GM19397 (cell line): ENCODE data around the gene ULK2.
"Not testable (repeated sequence)": the region's sequence is repeated elsewhere in the genome, so short reads cannot be mapped to it uniquely, and the experiment has no call there.

Source experiments
- ATAC-seq: cut with Tn5 transposase; IDR thresholded peaks from one replicate; pipeline ENCODE4 v1.9.1; 2021; ENCODE audit warnings: mild to moderate bottlenecking, moderate library complexity; ENCODE audit not compliant: unreplicated experiment

ULK2 gene

DNA sequence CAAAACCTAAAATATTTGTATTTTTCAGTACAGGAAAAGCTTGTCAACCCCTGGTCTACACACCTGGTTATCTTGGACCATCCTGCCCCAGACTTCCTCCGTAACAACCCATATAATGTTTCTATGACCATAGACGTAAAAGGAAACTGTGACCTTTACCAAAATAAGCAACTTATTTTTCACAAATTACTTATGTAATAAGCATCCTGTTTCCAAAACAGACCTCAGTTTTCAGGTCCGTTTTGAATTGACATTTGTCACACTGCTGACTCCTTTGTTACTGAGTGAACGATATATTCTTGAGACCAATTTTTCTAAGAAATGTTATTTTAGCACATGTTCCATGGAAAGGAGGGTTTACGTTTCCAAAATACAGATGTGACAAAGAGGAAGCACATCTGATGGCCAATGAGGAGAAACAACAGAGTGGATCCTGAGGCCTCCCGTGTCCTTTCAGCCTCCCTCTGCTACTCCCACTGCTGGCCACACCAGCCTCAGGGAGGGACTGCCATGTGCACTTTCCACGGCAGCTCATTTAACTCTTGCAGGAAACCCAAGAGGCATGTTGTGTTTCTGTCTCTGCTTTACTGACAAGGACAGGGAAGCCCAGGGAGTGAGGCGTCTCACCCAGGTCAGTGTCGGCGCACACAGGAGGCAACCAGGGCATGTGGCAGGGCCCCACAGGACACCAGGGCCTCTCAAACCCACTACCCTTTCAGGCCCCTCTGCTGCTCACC lies 99.5 kb downstream of the ULK2 start:
- no peak for ATAC-seq

DNA sequence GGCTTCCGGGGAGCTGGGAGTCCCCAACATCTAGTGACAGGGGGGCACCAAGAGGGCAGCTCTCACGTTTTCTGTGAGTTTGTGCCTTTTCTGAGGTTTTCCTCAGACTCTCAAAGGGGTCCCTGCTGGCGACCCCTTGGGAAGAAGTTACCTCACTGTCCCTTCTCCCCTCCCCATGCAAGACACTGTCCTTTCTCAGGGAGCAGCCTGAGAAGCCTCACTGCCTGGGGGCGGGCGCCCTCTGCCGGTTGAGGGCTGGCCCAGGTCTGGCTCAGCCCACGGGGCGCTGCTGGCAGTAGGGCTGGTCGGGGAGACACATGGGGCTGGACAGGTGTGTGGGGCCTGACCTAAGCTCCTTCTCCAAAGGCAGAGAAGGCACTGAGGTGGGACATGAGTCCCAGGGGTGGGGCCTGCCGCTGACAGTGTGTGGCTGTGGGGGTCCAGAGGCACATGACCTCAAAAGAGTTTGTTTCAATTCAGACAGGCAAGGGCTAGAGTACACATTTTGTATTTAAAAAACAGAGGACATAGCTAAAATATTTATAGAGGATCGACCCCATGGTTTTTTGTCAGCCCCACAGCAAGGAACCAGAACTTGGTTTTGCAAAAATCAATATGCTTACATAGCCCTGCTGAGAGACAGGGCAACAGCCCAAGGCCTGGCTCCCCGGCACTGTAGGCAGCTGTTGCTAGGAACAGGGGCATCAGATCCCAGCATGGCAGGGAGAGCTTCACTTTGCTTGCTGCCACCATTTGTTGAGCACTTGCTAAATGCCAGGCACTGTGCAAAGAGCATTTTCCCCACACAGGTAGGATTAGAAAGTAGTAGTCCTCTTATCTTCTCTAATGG lies 101.1 kb downstream of the ULK2 start:
- ATAC-seq = no peak

DNA sequence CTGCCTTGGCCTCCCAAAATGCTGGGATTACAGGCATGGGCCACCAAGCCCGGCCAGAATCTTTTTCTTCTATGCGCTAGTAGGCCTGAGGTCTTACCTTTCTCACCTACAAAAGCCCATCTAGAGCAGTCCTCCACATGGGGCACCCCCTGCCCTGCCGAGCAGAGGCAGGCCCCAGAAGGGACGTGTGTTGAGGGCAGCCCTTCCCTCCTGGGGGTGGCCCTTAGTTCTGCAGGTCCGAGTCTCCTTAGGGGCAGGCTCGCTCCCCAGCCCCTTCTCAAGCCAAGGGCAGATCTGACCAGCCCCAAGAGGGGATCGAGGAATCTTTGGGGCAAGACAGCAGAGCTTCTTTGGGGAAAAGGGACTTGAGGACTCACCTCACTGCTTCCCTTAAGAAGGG lies 101.7 kb downstream of the ULK2 start:
- ATAC-seq = no peak

DNA sequence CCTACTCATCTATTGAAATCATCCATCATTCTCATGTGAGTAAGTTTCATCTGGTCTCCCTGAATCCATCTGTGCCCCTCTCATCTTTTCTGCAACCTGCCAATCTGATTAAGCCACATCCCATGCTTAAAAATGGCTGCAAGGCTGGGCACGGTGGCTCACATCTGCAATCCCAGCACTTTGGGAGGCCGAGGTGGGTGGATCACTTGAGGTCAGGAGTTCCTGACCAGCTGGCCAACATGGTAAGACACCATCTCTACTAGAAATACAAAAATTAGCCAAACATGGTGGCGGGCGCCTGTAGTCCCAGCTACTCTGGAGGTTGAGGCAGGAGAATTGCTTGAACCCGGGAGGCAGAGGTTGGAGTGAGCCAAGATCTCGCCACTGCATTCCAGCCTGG lies 103.7 kb downstream of the ULK2 start:
- ATAC-seq = not testable (repeated sequence)

DNA sequence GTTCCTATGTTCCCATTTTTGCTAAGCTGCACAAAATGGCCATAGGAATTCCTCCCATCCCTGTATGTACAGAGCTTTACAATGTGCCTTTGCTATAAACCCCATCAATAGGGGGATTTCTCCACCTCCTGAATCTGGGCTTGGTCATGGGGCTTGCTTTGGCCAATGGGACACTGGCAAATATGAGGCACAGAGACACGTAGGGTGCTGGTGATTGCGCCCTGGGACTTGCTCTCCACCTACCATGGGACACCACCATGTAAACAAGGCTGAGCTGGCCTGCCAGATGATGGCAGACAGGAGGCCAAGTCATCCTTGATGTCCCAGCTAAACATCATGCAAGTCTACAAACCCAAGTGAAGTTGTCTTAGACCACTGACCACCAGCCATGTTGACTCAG lies 104.3 kb downstream of the ULK2 start:
- ATAC-seq = no peak

DNA sequence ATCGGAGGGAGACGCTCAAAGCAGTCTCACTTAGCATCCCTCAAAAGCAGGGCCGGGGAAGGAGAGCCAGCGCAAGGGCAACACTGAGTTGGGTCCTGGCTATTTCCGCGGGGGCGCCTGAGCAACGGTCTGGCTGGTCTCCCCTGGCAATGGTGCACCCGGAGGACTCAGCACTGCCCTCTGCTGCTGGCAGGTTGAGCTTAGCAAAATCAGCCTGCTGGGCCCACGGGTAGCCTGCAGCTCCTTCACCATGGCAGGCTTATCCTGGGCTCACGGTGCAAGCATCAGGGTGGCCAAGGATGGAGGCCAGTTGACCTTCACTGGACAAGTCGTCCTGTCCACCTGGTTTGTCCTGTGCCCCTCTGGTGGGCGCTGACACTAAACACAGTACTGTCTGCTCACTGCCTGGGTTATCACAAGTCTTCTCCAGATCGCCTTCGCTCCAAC lies 105.2 kb downstream of the ULK2 start:
- ATAC-seq = no peak

DNA sequence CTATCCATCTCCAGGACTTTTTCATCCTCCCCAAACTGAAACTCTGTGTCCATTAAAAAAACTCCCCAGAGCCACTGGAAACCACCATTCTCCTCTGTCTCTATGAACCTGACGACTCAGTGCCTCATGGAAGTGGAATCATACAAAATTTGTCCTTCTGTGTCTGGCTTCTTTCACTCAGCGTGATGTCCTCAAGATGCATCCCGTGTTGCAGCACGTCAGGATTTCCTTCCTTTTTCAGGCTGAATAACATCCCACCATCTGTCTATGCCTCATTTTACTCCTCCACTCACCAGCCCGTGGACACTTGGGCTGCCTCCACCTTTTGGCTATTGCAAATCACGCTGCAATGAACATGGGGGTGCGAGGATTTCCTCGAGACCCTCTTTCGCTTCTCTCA lies 107.0 kb downstream of the ULK2 start:
- ATAC-seq = no peak

DNA sequence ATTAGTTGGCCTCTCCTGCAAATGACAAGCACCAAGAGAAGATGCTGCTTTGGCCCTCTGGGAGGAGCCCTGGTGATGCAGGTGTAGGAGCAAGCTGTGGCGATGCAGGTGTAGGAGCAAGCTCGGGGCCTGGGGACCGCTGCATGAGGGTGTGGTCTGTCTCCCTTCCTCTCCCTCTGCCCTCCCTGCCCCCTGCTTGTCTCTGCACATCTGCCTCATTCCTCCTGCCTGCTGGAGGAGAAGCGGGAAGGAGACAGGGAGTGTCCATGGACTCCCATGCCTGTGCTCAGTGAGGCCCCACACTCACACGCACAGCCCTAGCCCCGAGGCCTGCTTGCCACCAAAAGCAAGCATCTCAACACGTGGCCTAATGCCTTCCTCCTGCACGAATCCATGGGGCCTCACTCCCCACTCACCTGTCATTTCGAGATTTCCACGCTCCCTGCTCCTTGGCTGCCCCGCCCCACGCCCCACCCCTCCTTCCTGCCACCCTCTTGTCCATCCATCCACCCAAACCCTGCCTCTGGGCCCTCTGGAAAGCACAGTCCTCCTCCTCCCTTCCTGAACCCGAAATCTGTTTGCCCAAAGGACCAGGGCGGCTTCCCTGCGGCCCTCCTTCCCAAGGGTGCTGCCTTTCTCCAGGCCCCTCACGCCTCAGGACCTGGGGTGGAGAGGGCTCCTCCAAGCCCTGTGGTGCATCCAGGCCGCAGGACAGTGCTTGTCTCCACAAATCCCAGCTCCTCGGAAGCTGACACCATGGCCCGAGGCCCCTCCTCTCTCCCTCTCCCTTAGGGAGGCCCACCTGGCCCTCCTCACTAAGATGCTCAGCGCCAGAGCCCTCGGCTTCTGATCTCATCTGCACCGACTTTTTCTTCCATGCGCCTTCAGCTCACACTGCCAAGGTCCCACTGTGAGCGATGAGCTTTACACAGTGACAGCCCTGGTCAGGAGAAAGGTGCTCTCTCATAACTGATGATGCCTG lies 107.9 kb downstream of the ULK2 start:
- ATAC-seq = no peak

DNA sequence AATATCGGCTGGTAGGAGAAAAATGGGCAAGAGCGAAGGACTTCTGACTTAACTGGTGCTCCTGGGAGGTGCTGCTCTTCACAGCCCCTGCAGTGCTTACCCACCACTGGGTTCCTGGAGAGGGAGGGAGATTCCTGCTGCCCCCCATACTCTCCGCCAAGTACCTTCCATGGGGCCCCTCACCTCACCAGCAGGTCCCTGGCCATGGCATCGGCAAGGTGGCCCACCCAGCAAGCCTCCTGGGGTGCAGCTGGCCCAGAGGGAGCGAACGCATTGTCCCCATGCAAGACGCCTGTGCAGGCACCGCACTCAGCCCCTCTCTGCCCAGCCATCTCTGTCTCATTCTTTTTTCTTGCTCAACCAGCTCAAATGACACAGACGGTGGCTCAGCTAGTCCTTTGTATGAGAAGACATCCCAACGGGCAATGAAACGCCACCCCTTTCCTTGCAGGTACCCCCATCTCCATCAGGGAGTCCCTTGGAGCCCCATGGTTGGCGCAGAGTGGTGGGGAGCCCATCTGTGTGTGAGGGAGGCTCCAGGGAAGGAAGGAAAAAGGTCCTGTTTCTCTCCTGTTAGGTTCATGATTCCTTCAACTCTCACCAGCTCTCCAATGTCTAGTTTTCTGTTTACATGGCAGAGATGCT lies 110.1 kb downstream of the ULK2 start:
- no peak for ATAC-seq

DNA sequence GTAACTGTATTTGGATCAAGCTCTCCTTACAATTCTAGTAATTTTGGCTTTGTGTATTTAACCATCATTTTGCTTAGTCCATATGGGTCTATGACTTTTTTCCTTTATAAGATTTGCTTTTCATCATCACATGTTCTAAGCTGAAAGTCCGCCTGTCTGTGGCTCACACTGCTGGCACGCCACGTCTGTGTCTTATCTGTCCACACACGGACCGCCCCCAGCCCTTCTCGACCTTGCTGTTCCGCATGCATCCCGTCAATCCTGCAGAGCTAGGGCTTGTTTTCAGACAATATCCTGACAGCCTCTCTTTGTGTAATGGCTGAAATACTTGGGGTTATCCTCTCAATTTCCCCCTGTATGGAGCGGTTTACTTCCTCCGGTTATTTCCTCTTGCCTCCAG lies 111.2 kb downstream of the ULK2 start:
- ATAC-seq = no peak

DNA sequence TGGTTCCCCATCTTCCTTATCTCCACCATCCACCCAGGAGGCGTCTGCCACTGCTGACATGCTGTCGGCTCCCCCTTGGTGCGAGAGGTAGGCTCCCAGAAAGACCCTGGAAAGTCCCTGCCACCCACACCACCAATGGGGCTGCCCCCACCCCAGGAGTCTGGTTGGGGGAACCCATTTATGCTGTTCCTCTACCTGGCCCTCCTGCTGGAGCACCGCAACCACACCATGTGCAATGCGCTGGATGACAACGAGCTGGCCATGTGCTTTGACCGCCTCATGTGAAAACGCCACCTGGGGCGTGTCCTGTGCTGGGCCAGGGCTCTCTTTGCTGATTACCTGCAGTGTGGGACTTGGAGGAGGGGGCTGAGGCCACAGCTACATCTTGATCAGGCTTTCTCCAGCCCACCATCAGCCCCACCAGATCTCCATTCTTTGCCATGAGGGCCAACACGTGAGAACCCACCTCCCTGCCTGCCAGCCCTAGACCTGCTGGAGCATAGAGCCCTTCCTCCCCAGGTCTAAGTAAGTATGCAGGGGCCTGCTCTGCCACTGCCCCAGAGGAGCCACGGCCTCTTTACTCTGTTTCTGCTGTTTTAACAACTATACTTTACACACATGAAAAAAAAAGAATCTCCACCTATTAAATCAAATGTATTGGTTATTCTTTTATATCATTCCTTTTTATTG lies 111.8 kb downstream of the ULK2 start:
- ATAC-seq = no peak

DNA sequence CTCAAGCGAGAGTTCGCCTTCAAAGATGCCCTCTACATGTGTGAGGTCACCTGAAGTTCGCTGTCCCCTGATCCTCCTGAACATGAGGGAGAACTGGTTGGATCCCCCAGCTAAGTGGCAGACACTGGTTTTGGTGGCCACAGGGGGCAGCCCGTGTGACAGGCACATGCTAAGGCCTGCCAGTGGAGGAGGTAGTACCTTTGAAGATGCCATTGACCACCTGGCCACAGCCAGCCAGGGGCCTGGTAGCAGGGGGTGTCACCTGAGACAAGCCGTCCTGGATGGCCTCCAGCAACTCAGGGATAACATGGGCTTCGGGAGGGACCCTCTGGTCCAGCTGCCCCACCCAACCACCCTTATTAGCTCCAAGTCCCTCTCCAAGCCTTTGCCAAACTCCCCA lies 112.3 kb downstream of the ULK2 start:
- ATAC-seq = no peak

DNA sequence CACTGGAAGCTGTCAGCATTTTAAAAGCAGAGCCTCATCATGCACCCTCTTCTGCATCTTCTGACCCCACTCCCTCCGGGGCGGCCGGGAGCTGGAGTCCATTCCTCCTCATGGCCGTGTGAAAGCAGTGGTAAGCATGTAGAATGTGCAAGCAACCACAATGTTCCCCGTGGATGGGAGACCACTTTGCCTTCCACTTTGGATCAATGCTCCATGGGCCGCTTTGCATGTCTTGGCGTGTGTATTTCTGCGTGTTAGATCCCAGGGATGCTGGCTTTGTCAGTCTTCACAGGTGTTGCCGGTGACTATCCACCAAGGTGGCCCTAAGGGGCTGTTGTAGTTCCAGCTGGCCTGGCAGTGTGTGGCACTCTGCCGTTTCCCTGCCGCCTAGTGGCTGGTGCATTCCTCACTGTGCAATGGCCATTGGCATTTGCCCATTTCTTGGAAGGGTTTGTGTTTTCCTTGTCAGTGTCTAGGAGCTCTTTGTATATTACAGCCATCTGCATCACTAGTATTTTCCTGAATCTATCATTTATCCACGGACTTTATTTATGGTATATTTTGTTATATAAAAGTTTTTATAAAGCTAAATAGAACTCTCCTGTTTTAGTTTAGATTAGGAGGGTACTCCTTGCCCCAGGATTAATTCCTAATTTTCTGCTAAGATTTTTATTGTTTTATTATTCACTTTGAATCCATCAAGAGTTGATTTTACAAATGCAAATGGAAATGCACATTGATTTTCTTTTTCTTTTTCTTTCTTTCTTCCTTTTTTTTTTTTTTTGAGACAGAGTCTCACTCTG lies 113.9 kb downstream of the ULK2 start:
- ATAC-seq = no peak

DNA sequence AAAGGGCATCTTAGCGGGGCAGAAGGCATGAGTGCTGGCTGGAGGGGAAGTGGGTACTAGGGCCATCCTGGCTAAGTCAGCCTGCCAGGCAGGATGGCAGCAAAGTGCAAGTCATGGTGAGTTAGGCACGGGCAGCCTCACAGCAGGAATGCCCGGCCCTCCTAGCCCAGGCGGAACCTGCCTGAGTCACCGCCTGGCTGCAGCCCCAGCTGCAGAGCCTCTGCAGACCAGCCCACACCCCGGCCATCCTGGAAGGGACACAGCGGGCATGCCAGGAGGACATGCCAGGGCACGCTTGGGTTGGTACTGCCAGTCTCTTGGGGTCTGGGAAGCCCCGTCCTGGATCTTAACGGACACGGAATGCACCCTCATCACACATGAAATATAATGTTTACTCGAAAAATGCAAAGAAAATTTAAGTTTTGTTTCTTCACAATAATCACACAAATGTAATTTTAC lies 114.7 kb downstream of the ULK2 start:
- no peak for ATAC-seq

DNA sequence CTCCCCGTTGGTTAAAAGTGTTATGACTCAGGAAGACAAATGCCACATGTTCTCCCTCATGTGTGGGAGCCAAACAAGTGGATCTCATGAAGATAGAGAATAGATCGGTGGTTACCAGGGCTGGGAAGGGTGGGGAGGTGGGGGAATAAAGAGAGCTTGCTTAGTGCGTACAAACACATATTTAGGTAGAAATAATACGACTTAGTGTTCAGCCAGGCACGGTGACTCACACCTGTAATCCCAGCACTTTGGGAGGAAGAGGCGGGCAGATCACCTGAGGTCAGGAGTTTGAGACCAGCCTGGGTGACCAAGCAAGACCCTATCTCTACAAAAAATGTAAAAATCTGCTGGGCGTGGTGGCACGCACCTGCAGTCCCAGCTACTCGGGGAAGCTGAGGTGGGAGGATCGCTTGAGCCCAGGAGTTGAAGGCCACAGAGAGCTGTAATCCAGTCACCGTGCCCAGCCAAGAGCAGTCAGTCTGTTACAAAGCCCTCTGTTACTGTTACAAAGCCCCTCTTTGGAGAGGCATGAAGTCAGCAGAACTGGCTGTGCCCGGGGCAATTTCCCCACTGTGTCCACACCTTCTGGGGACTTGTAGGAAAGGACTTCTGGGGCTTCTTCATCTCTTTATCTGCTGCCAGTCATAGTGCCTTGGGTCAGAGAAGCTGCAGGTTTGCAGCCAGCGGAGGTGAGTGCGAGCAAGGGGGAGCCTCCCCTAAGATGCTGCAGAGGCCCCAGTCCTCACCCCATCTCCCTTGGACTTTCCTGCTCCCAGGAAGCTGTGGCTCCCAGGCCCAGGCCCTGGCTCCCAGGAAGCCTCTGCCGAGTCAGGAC lies 115.3 kb downstream of the ULK2 start:
- no peak for ATAC-seq

DNA sequence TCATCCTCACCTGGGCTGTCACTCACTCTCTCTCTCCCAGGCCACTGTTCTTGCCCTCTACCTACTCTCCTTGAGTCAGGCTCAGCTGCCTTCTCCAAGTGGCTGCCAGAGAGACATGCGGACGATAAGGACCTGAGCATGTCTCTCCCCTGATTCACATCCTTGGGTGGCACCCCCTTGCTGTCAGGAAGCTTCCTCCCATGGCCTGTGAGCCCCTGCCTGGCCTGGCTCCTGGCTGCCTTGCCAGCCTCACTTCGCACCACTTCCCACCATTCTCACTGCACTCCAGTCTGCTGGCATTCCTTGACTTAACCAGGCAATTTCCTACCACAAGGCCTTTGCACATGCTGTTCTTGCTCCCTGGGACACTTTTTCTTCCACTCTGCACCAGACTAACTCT lies 116.9 kb downstream of the ULK2 start:
- no peak for ATAC-seq

DNA sequence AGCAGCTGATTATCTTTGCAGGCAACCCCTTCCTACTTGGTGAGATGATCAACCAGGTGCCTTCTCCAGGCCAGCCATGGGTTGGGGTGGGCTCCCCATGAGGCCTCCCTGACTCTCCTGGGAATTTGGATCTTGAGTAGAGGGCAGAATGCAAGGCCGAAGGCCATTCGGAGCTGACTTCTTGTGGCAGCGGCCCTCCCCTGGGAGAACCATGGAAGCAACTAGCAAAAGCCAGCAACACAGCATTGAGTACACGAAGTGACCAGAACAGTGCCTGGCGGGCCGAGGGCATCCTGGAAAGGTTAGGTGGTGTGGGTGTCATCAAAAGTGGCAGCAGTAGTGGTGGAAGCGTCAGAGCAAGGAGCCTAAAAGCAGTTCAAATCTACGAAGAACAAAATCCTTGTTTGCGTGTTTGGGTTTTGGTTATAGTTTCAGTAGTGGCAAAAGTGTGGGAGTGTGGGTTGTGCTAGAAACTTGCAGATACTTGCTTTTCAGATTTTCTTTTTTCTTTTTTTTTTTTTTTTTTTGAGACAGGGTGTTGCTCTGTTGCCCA lies 117.6 kb downstream of the ULK2 start:
- ATAC-seq = no peak

DNA sequence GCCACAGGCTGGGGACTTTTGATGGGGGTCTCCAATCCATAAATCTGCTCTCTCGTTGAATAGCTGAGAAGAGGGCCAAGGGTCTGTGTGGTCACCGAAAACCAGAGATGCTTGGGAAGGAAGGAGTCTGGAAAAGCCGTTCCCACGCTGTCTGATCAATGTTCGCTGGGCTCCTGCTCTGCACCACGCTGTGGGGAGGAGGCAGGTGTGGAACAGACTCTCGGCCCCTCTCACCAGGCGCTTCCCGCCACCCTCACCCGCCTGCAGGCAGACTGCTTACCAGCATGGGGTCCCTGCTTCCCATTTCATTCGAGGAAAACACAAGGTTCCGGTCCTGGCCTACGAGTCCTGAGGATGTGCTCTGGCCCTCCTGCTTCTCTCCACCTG lies 118.9 kb downstream of the ULK2 start:
- no peak for ATAC-seq
